ENCODE data around the gene HOXB3.

- TF ChIP-seq MAFK (IDR thresholded peaks at IDR 0.05; ENCODE audit: low read depth, low read length) (no peak), CTCF (conservative IDR thresholded peaks at IDR 0.05; ENCODE audit: low read depth, low read length) (no peak), POLR2A (IDR thresholded peaks at IDR 0.05; ENCODE audit: low read depth, low read length) (no peak), MXI1 (IDR thresholded peaks at IDR 0.05; ENCODE audit: borderline replicate concordance, low read depth, low read length) (no peak), MAZ (IDR thresholded peaks at IDR 0.05; ENCODE audit: borderline replicate concordance, low read depth, low read length) (no peak), CHD1 (IDR thresholded peaks at IDR 0.05; ENCODE audit: low read depth, low read length) (no peak), RFX5 (IDR thresholded peaks at IDR 0.05; ENCODE audit: low read depth, low read length) (no peak), BHLHE40 (IDR thresholded peaks at IDR 0.05; ENCODE audit: low read depth, low read length) (no peak), RAD21 (IDR thresholded peaks at IDR 0.05; ENCODE audit: low read length) (no peak), FOS (IDR thresholded peaks at IDR 0.05; ENCODE audit: low read depth, low read length) (no peak)
- TF ChIP-seq, protein P1, sequence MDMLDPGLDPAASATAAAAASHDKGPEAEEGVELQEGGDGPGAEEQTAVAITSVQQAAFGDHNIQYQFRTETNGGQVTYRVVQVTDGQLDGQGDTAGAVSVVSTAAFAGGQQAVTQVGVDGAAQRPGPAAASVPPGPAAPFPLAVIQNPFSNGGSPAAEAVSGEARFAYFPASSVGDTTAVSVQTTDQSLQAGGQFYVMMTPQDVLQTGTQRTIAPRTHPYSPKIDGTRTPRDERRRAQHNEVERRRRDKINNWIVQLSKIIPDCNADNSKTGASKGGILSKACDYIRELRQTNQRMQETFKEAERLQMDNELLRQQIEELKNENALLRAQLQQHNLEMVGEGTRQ (IDR thresholded peaks at IDR 0.05; ENCODE audit: low read depth, low read length), result no peak
- TF ChIP-seq, protein P2, sequence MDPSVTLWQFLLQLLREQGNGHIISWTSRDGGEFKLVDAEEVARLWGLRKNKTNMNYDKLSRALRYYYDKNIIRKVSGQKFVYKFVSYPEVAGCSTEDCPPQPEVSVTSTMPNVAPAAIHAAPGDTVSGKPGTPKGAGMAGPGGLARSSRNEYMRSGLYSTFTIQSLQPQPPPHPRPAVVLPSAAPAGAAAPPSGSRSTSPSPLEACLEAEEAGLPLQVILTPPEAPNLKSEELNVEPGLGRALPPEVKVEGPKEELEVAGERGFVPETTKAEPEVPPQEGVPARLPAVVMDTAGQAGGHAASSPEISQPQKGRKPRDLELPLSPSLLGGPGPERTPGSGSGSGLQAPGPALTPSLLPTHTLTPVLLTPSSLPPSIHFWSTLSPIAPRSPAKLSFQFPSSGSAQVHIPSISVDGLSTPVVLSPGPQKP (IDR thresholded peaks at IDR 0.05; ENCODE audit: borderline replicate concordance, low read depth, low read length), result no peak
Observed at GRCh38 chr17:48597528-48597777, 7.4 kb upstream of the HOXB3 start.
